Cerebellar cortex (tissue), 1 donor: ENCODE data around the gene ELFN1.
"Not testable (repeated sequence)": the region's sequence is repeated elsewhere in the genome, so short reads cannot be mapped to it uniquely, and the experiment has no call there.

Experiments used
- DNase-seq: peaks from one replicate; pipeline ENCODE4 v3.0.0-alpha.2; 2015; ENCODE audit warnings: low spot score

The ELFN1 gene

GRCh38 chr7:1709281-1709680 is 39.2 kb downstream of the ELFN1 start:
- no peak for DNase-seq

- no peak for DNase-seq
Measured at GRCh38 chr7:1709900-1710299, 39.8 kb downstream of the ELFN1 start.

GRCh38 chr7:1710936-1711335 is 40.9 kb downstream of the ELFN1 start:
- no peak for DNase-seq

GRCh38 chr7:1712907-1713501 is 42.9 kb downstream of the ELFN1 start:
- no peak for DNase-seq

- DNase-seq, result no peak
Measured at GRCh38 chr7:1713502-1714484, 43.7 kb downstream of the ELFN1 start.

- no peak for DNase-seq
Measured at GRCh38 chr7:1714583-1715330, 44.7 kb downstream of the ELFN1 start.

GRCh38 chr7:1715331-1715625 is 45.2 kb downstream of the ELFN1 start:
- no peak for DNase-seq

- no peak for DNase-seq
Measured at GRCh38 chr7:1715671-1716074, 45.6 kb downstream of the ELFN1 start.

GRCh38 chr7:1716263-1717094 is 46.4 kb downstream of the ELFN1 start:
- no peak for DNase-seq

- no peak for DNase-seq
Measured at GRCh38 chr7:1717095-1717483, 47.0 kb downstream of the ELFN1 start.

GRCh38 chr7:1717903-1718676 is 48.0 kb downstream of the ELFN1 start:
- no peak for DNase-seq

- DNase-seq, result not testable (repeated sequence)
Measured at GRCh38 chr7:1718850-1719249, 48.8 kb downstream of the ELFN1 start.

GRCh38 chr7:1719256-1719655 is 49.2 kb downstream of the ELFN1 start:
- DNase-seq, result not testable (repeated sequence)

- no peak for DNase-seq
Measured at GRCh38 chr7:1719913-1720312, 49.8 kb downstream of the ELFN1 start.

- peak; percentile 94 for DNase-seq
Measured at GRCh38 chr7:1720326-1720725, 50.2 kb downstream of the ELFN1 start.

GRCh38 chr7:1721047-1721690 is 51.1 kb downstream of the ELFN1 start:
- DNase-seq, result no peak

- no peak for DNase-seq
Measured at GRCh38 chr7:1723254-1723653, 53.2 kb downstream of the ELFN1 start.

- DNase-seq, result no peak
Measured at GRCh38 chr7:1724118-1724910, 54.2 kb downstream of the ELFN1 start.

- peak; percentile 69 for DNase-seq
Measured at GRCh38 chr7:1725199-1725690, 55.2 kb downstream of the ELFN1 start.
